ENCODE results near the gene TMEM179.

TMEM179 gene

DNA sequence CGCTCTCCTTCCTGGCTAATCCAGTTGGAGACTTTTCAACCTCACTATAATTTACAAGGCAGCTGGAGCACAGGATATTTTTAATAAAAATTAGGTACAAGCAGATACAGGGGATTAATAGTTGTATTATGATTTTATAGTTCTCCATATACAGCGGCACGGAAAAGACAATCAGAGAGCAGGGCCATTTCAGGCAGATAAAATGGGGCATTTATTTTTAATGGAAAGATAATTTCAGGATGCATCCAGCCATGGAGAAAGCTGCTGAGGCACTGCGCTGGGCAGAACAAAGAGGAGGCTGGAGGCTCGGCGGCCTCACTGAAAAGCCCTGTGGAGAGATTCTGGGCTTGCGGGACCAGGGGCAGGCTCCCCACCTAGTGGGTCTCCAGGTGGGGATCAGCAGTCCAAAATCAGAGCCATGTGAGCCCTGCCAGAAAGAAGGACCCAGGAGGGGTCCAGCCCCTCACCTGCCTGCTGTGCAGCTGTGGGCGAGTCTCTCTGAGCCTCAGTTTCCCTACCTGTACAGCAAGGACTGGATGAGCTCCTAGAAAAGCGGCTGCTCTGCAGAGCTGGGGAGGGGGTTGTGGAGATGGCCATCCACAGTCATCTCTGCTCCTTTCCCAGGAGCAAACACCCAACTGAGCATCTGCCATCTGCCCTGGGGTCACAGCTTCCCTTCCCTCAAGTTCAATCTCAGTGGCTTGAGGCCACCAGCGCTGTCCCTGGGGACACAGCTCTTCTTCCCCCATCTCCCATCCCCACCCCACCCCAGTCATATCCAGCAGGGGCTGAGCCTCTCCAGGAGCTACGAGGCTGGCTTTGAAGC lies 48.9 kb downstream of the TMEM179 start:
- DNase-seq (ENCODE audit: low read depth, low spot score): no peak

DNA sequence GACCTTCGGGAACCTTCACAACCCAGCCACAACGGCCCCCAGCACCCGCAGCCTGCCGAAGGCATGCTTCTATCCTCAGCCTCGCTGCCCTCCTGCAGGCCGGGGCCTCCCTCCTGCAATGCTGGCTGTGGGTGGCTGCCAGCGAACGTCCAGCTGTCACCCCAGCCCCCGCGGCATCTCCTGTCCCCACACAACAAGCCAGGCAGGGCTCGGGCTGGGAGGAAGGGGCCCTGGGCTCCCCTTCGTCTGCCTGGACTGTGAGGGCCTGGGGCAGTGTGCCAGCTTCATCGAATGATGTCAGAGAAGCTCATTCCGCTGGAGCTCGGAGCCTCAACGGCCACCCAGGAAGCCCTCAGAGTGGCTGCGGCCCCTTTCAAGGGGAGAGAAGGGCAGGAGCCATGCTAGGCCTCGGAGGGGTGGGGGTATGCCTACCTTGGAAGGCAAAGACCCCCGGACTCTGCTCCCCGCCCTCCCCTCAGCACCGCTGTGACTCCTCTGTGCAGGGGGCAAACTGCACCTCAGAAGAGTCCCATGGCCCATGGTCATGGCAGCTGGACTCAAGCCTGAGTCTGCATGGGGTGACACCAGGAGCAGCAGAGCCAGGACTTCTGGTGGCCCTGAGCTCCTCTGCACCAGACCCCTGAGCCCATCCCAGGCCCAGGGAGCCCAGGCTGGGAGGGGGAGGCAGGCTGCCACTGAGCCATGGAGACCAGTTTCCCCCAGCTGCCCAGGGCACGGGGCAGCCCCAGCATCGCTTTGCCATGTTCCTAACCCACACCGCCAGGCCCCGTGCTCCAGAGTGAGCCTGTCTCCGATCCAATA lies 49.8 kb downstream of the TMEM179 start:
- no peak for DNase-seq (ENCODE audit: low read depth, low spot score)

DNA sequence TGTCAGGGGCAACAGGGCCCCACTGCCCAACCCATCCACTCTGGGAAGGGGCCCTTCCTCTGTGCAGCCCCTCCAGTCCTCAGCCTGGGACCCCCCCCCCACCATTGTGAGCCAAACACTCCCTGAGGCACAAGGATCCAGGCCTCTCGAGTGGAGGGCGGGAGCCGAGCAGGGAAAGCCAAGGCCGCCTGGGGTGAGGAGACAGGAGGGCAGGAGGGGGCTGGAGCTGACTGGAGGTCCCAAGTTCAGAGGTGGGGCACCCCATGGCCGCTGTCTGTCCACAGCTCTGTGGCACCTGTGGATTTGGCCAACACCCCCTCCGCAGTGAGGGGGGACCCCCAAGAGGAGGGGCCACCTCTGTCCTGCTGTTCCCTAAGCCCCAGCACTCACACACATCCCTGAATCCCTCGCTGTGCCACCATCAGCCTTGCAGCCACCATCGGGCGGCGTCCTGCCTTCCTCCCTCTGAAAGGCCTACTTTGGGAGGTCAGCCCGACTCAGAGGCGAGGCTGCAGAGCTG lies 50.4 kb downstream of the TMEM179 start:
- no peak for DNase-seq (ENCODE audit: low read depth, low spot score)

DNA sequence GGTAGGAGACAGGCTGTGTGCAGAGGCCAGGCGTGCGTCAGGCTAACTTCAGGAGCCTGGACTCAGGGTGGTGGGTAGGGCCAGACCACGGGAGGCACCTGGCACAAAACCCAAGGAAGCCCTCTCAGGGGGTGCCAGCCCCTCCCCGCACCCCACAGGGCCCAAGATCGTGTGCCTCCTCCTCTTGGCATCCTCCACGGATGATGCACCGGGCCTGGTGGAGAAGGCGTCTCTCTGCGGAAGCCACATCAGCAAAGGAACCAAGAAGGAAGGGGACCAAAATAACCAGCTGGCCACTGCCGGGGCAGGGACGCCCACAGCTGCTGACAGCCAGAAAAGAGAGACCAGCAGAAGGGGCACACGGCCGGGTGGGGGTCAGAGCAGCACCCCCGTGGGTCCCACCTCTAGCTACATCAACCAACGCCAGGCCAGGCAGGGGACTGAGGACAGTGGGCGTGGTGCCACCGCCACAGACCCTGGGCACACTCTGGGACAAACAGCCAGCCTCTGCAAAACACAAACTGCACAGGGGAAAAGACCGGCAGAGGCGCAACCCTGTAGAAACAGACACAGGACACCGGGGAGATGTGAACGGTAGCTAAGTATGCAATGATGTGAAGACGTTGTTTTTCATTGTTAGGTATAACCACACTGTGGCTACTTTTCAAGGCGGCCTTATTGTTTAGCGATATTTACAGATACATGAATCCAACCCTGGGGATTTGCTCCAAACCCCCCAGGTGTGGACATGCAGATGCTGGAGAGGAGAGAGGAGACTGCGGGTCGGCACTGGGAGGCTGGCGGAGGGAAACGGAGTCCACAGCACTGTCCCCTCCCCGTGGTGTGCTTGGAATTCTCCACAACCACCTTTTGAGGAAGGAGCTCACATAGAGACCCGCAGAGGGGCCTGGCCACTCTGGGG lies 51.1 kb downstream of the TMEM179 start:
- no peak for DNase-seq (ENCODE audit: low read depth, low spot score)

DNA sequence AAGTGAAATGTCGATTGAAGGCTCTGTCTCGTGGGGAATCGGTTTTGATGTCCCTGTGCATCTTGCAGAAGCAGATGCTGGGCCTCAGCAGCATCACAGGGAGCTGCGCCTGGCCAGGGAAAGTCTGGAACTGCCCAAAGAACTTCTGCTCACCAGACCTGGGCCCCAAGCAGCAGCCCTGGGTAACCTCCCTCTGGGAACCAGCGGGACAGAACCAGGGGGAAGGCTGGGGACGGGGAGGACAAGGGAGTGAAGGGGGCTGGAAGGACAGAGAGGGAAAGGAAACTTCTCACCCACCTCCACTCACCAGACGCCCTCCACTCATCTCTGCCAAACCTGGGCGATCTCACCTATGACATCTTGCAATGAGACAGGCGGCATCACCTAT lies 51.8 kb downstream of the TMEM179 start:
- DNase-seq (ENCODE audit: low read depth, low spot score): no peak

DNA sequence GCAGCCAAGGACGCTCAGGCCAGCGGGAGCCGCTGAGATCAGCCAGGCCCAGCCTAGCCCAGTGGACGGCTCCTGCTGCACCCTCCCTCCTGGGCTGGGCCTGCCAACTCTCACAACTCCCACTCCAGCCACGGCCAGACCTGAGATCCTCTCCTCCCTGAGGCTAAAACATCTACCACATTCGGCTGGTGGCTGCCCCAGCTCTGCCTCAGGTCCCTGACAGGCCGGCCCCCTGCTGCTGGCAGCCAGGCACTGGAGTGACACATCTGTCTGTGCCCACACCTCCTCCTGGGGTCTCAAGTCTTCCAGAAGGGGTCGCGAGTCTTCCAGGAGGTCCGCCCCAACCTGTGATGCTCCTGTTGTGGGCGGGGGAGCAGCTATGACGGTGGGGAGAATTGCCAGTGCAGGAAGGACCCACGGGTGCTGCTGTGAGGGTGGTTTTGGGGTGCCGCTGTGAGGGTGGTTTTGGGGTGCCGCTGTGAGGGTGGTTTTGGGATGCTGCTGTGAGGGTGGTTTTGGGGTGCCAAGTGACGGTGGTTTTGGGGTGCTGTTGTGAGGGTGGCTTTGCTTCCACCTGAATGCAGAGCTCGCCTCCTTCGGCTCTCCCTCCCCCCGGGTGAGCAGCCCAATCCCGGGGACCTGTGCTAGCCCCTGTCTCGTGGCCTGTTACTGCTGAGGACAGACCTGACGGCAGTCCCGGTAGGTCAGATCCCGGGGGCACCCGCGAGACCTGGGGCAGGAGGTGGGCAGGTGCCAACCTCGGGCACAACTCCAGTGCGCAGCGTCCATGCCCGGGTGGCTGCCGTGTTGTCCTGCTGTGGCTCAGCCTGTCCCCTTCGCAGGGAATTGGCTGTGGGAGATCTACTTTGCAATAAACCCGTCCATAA lies 52.5 kb downstream of the TMEM179 start:
- DNase-seq (ENCODE audit: low read depth, low spot score): no peak

DNA sequence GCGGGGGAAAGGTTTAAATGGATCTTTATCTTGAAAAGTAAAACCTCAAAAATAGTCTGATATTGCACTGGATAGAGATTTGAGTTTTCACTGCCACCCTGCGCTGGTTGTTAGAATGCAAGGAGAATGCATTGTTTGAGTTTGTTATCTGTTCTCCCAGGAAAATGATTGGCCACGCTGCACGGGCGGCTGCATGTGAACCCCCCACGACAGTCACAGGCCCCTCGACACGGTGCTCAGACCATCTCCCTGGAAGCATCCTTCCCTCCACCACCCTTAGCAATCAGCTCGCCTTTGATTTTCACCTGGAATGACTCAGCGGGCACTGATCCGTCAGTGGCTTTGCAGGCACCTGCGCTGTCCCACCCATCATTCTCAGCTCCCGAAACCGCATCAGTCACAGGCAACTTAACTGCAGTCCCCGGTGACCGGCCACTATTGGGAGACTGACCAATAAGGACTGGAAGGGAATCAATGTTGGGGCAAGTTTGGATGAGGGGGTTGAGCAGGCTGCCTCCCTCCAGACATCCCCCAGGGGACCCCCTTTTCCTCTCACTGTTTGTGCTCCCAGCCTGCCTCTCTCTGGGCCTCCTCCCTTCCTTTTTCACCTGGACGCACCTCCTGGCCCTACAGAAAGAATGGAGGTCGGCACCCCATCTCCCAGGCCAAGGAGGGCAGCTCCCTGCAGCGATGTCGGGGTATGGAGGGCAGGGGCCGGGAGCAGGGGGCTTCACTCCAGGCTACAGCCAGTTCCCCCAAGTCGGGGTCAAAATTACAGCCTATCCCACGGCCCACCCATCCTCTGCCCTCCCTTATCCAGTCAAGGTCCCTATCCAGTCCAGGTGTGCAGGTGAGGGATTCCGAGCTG lies 53.5 kb downstream of the TMEM179 start:
- DNase-seq (ENCODE audit: low read depth, low spot score): no peak

DNA sequence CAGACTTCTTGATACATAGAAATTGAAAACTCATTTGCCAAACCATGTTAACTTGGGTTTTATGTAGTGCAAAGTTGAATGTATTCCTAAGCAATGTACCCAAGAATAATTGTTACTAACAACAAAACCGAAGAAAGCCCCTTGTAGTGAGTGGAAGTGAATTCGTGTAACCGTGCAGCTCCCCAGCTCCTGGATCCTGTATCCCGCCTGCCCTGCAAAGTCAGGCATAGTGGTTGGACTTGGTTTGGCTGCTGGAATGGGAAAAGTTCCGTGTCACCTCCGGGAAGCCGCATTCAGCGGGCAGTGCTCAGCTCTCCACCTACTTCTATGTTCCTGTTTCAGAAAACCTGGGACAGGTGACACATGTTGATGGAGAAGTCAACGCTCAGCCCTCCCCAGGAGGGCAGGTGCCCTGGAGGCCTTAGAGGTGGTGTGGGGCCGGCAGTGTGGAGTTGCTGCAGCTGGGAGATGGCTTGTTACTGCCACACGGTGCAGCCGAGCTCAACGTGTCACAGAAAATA lies 54.2 kb downstream of the TMEM179 start:
- DNase-seq (ENCODE audit: low read depth, low spot score): no peak

DNA sequence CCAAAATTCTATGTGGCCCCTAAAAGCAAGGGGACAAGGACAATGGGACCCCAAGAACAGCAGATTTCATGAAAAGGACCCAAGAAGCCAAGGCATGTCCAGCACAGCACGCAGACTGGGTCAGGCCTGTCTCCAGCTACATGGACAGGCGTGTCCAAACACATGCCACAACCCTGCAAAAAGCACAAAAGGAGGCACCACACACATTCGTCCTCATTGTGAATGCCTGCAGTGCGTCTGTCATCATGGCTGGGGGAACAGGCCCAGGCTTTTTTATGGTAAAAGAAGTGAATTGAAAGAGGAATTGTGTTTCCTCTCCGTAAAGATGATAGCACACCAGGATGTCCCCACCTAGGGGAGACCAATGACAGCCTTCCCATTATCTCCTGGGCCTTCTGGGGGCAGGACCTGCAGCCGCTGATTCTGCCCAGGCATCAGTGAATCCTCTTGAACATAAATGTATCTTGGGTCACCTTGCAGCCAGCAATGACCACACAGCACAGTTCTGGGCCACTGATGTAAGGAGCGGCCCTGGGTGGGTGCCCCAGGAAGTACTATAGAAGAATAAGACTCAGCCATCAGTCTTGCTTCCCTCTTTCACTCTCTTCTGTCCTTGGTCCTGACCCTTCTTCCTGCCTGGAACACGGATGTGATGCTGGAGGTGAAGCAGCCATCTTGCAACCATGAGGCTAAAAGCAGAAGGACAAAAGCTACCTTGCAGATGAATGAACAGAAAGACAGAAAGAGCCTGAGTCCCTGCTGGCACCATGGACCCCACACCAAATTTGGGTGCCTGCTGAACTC lies 54.8 kb downstream of the TMEM179 start:
- DNase-seq (ENCODE audit: low read depth, low spot score): no peak

DNA sequence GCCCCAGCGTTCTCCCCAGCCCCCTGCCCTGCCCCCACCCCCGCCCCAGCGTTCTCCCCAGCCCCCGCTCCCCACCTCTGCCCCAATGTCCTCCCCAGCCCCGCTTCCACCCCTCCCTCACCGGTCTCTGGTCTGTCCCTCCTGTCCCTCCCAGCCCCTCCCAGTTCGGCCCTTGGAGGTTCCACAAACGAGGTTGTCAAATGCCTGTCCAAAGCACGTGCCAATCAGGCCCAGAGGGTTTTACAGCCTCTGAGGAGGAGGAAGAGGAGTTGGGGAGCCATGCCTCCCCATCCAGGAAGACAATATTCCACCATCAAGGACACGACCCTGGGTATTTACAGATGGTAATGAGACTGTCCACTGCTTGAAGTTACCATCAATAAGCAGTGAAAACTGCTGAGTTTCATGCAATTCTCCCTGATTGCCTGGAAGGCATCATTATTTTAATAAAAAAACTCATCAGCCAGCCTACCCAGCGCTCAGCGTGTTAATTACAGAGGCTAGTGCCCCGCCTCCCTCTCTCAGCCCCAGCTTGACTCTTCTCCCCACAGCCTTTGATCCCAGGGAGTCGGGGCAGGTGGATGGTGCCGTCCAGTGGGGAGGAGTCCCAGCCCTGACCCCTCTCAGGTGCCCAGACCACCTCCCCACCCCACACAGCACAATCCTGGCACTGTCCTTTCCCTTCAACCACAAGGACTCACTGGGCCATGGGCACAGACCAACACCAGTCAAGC lies 55.6 kb downstream of the TMEM179 start:
- no peak for DNase-seq (ENCODE audit: low read depth, low spot score)

DNA sequence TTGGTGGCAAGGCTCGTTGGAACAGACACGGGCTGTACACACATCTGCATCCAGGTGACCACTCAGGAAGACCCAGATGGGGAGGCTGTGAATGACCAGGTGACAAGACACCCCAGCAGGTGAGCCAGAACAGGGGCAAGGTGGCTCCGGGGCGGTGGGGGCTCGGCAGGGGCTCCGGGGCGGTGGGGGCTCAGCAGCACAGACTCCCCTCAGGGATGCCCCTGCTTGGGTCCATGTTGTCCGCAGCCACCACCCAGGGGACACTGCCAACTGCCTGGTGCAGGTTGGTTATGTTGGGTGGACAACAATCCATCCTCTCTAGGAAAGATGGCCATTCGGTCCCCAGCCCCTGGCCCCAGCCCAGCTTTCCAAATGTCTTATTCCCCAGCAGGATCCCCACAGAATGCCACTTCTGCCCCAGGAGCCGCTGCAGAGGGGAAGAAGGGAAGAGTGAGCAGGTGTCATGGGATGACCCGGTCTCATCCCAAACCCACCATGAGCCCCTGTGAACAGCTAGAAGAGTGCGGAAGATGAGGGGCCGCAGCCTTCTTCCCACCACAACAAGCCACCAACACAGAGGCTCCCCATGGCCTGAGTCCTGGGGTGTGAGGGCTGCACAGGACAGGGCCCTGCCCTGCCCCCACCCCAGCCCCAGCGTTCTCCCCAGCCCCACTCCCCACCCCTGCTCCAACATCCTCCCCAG lies 56.4 kb downstream of the TMEM179 start:
- no peak for DNase-seq (ENCODE audit: low read depth, low spot score)

DNA sequence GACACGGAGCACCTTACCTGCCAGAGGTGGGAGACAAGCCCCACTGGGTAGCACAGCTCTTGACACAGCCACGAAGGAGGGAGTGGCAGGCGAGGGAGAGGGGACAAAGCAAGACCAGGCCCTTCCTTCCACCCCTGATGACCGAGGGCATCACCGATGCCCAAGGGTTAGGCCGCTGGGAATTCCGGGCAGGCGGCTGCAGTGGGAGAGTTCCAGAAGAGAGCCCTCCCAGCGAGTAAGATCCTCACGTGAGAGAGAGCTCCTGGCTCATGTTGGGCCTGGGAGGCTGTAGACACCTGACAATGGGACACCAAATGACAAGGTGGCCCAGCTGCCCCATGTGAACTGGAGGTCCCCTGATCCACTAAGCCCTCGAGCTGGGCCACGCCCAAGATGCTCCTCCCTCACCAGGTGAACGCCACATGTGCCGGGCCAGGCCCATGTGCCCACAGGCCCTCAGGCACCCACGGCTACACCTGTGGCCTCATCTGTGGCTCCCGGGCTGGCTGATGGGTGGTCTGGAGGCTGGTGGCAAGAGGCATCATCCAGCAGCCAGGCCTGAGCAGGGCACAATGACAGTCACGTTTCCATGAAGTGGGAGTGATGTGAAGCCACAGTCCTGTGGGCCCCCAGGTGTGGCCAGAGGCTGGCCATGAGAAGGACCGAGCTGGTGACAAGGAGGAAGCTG lies 57.1 kb downstream of the TMEM179 start:
- DNase-seq (ENCODE audit: low read depth, low spot score): no peak

DNA sequence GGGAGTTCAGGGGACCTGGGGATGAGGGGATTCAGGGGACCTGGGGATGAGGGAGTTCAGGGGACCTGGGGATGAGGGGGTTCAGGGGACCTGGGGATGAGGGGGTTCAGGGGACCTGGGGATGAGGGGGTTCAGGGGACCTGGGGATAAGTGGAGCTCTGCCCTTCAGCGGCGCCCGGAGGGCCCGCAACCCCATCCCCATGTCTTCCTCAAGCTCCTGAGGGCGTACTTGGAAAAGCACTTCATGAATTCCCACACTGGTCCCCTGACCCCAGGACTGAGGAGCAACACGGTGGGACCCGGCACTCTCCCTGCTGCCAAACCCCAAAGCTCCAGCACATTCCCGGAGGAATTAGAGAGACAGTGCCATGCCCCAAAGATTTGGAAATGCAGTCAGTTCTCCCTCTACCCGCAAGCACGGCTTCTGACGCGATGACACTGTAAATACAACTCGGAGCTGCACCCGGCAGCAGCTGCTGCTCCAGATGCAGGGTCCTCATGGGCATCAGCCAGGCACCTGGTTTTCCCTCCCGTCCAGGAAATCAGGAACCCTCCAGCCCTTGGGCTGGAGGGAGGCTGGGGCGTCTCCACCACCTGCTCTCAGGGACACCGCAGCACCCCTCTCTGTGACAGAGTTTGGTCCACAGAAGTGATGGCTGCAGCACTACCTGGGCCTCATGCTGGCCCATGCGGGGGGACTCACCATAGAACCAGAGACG lies 57.8 kb downstream of the TMEM179 start:
- DNase-seq (ENCODE audit: low read depth, low spot score): no peak

DNA sequence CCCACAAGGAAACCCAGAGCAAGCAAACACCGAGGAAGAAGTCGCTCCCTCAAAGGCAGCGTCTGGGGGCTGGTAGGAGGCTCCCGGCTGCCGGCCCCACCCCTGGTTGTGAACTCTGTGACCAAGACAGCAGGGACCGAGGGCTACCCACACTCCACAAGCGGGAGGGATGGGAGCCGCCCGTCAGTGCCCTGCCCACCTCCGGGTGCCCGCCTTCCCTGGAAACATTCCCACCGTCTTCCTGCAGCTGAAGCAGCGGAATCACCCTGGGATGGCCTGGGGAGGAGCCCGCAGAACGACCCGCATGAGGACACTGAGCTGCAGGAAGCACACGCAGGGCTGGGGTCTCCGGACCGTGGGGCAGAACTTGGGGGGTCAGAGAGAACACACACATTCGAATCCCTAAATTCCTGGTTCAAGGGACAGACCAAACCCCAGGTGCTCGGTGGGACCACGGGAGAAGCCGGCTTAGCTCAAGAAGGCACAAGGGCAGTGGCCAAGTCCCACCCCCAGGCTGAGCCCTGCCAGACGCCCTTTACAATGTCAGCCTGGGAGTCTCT lies 58.5 kb downstream of the TMEM179 start:
- DNase-seq (ENCODE audit: low read depth, low spot score): no peak

DNA sequence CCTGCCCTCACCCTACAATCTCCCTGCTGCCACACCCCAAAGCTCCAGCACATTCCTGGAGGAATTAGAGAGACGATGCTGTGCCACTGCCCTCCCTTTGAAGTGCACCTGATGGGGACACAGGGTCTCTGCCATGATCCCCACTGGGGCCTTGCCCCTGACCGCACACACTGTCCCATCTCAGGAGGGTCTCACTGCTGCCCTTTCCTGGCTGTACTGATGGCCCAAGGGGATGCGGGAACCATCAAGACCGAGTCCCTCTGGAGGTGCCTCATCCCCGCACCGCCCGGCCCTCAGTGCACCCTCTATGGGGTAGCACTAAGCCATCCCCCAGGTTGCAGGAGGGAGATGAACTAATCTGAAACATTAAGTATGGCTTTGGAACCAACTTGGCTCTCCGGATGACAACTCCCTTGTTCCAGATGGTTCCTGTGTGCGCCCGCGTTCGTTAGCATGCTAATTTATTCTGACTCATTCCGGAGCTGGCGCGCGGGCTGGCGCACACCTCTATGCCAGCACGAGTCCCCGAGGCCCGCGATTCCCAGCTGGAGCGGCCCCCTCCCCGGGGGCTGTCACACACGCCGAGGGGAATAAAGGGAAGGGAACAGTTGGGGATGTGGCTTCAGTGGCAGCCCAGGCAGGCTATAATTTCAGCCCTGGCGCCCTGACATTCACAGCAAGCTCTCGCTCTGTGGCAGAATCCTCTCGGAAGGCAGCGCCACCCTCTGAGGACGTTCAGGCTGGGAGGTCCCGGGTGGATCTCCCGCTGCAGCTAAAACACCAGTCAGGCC lies 59.2 kb downstream of the TMEM179 start:
- no peak for DNase-seq (ENCODE audit: low read depth, low spot score)

All from activated naive CD8-positive, alpha-beta T cell treated with anti-CD3 and anti-CD28 coated beads, Interleukin-2, amount 50 U/mL, for 16 hours (primary cell).